ENCODE measurements around the gene THUMPD3.

The THUMPD3 gene

GRCh38 chr3:9422712-9423424 is 60.0 kb downstream of the THUMPD3 start:
- peak; percentile 56 for DNase-seq

- DNase-seq: no peak
Observed at GRCh38 chr3:9428411-9428810, 65.6 kb downstream of the THUMPD3 start.

- no peak for DNase-seq
Observed at GRCh38 chr3:9430733-9431132, 67.9 kb downstream of the THUMPD3 start.

- no peak for DNase-seq
Observed at GRCh38 chr3:9433627-9434521, 71.0 kb downstream of the THUMPD3 start.

- DNase-seq: no peak
Observed at GRCh38 chr3:9435316-9435715, 72.5 kb downstream of the THUMPD3 start.
